Endodermal cell (in vitro differentiated cells): ENCODE data around the gene ZNF223. TPM values are rescaled to one million over a fixed set of nuclear protein-coding genes. Genes with fewer than 3 reads are reported as not detected.

ENCODE experiments used
- DNase-seq: peaks from one replicate; pipeline ENCODE4 v3.0.0-alpha.2; 2017
- H3K27ac ChIP-seq: 2 replicates; pipeline ENCODE4 v1.5.1; 2013; ENCODE audit warnings: mild to moderate bottlenecking, low read depth, low read length, moderate library complexity
- H3K27me3 ChIP-seq: 2 replicates; pipeline ENCODE4 v1.6.1; 2013; ENCODE audit warnings: mild to moderate bottlenecking, low read length, moderate library complexity; ENCODE audit not compliant: insufficient read depth, control insufficient read depth, poor library complexity, severe bottlenecking
- H3K36me3 ChIP-seq: 2 replicates; pipeline ENCODE4 v1.7.0; 2013; ENCODE audit warnings: mild to moderate bottlenecking, low read length, moderate library complexity; ENCODE audit not compliant: control insufficient read depth, insufficient read depth
- H3K4me1 ChIP-seq: one replicate; pipeline ENCODE4 v1.7.0; 2013; ENCODE audit warnings: low read length; ENCODE audit not compliant: control insufficient read depth, insufficient read depth
- H3K4me3 ChIP-seq: 2 replicates; pipeline ENCODE4 v1.5.1; 2013; ENCODE audit warnings: mild to moderate bottlenecking, low read length, moderate library complexity
- H3K9ac ChIP-seq: 2 replicates; pipeline ENCODE4 v1.6.1; 2013; ENCODE audit warnings: mild to moderate bottlenecking, low read length, moderate library complexity; ENCODE audit not compliant: poor library complexity, severe bottlenecking; ENCODE audit errors: extremely low read depth
- H3K9me3 ChIP-seq: 2 replicates; pipeline ENCODE4 v1.6.1; 2013; ENCODE audit warnings: mild to moderate bottlenecking, low read length, moderate library complexity; ENCODE audit not compliant: control insufficient read depth
- H3K27ac Mint-ChIP-seq: 2 replicates; pipeline ENCODE4 v1.8.0; 2020; ENCODE audit warnings: mixed read lengths
- H3K27me3 Mint-ChIP-seq: 2 replicates; pipeline ENCODE4 v1.8.0; 2021; ENCODE audit warnings: mild to moderate bottlenecking, mixed read lengths; ENCODE audit not compliant: insufficient read depth
- H3K36me3 Mint-ChIP-seq: 2 replicates; pipeline ENCODE4 v1.8.0; 2020; ENCODE audit warnings: low read depth, mixed read lengths
- H3K4me1 Mint-ChIP-seq: 2 replicates; pipeline ENCODE4 v1.8.0; 2020; ENCODE audit warnings: mixed read lengths
- H3K4me3 Mint-ChIP-seq: 2 replicates; pipeline ENCODE4 v1.8.0; 2020; ENCODE audit warnings: mild to moderate bottlenecking, moderate library complexity, mixed read lengths
- H3K9me3 Mint-ChIP-seq: 2 replicates; pipeline ENCODE4 v1.8.0; 2020; ENCODE audit warnings: mild to moderate bottlenecking, mixed read lengths
- CTCF ChIP-seq: fragments of 200-600 bp; sonication (generic); conservative IDR thresholded peaks from 2 replicates; pipeline ENCODE4 v1.5.0; 2021; ENCODE audit warnings: antibody characterized with exemption, mild to moderate bottlenecking
- WGBS, 2 experiments: methylation state at CpG; one replicate each; pipeline versions ENCODE4 v1.1.5 to v1.1.7; 2013; ENCODE audit warnings: missing lambda C conversion rate in 2 of 2, mixed read lengths in 1 of 2; ENCODE audit not compliant: insufficient coverage in 1 of 2, insufficient read length in 1 of 2; 5-methylcytosine and 5-hydroxymethylcytosine counted together
- total RNA-seq, 2 donors: library from RNA; stranded (reverse); fragmentation: NEBNext Ultra II Directional in 1 of 2; extraction: Animal tissue kit (Norgen Biotek cat#: 25700) in 1 of 2; gene quantifications; 2 replicates in 1 of 2; 3 replicates in 1 of 2; pipeline ENCODE4 v1.2.1, GENCODE V29; 2021

The ZNF223 gene
- total RNA-seq, 2 donors from 2014 or later = 9.3 TPM

- peak overlapping the region; percentile 74 for H3K27ac ChIP-seq
- H3K9ac ChIP-seq = peak overlapping the region; percentile 61
Observed at GRCh38 chr19:44024900-44025216, 27.0 kb upstream of the ZNF223 start.

GRCh38 chr19:44025217-44025936, 26.5 kb upstream of the ZNF223 start, which contains the start of gene ZNF222:
Gene ZNF222, plus strand, starts transcription at chr19:44025379. Its CDS starts 58 bp downstream, at chr19:44025437.
- TF ChIP-seq CTCF = no peak
- Histone ChIP-seq H3K9ac (peak within 1 kb of the TSS; percentile 61), H3K4me3 (peak within 1 kb of the TSS; percentile 93), H3K27ac (peak within 1 kb of the TSS; percentile 74), H3K9me3 (peaks cover 10% of the 10 kb centered on the region), H3K27me3 (peaks cover 28% of the 10 kb centered on the region), H3K4me1 (no peaks in the 10 kb centered on the region), H3K36me3 (peaks cover 34% of the 10 kb centered on the region)
- Mint-ChIP-seq H3K4me3 (peak within 1 kb of the TSS; percentile 97), H3K27ac (peak within 1 kb of the TSS; percentile 96), H3K4me1 (peaks cover 9% of the 10 kb centered on the region), H3K36me3 (peaks cover 38% of the 10 kb centered on the region), H3K27me3 (peaks cover 28% of the 10 kb centered on the region), H3K9me3 (peaks cover 15% of the 10 kb centered on the region)
- peak; percentile 88 for DNase-seq
- 2 to 20% methylated on average over 8 to 37 of the region's 37 CpGs for WGBS, 2 experiments

More at GRCh38 chr19:44024900-44025216, 27.0 kb upstream of the ZNF223 start:
- Mint-ChIP-seq H3K4me1 (peaks cover 9% of the 10 kb centered on the region), H3K9me3 (peaks cover 9% of the 10 kb centered on the region), H3K27me3 (peaks cover 33% of the 10 kb centered on the region), H3K36me3 (peaks cover 33% of the 10 kb centered on the region), H3K4me3 (peak overlapping the region; percentile 97), H3K27ac (peak overlapping the region; percentile 96)
- Histone ChIP-seq H3K4me3 (peak overlapping the region; percentile 93), H3K4me1 (no peaks in the 10 kb centered on the region), H3K9me3 (peaks cover 5% of the 10 kb centered on the region), H3K36me3 (peaks cover 30% of the 10 kb centered on the region), H3K27me3 (peaks cover 33% of the 10 kb centered on the region)
- 37 to 48% methylated on average over 3 to 4 of the region's 4 CpGs for WGBS, 2 experiments
- TF ChIP-seq CTCF = no peak
- DNase-seq = no peak

GRCh38 chr19:44026622-44027021, 25.2 kb upstream of the ZNF223 start:
- Mint-ChIP-seq H3K9me3 (peaks cover 26% of the 10 kb centered on the region), H3K4me1 (peaks cover 9% of the 10 kb centered on the region), H3K4me3 (peak overlapping the region; percentile 97), H3K27me3 (peaks cover 17% of the 10 kb centered on the region), H3K27ac (no peak overlapping the region), H3K36me3 (peaks cover 50% of the 10 kb centered on the region)
- Histone ChIP-seq H3K36me3 (peaks cover 46% of the 10 kb centered on the region), H3K9me3 (peaks cover 21% of the 10 kb centered on the region), H3K9ac (no peak overlapping the region), H3K27me3 (peaks cover 15% of the 10 kb centered on the region), H3K27ac (no peak overlapping the region), H3K4me1 (no peaks in the 10 kb centered on the region), H3K4me3 (no peak overlapping the region)
- no peak for DNase-seq
- 88 to 98% methylated on average over 4 to 6 of the region's 6 CpGs for WGBS, 2 experiments
- TF ChIP-seq CTCF = no peak
